ENCODE measurements around the gene TRIO.
A peak's percentile ranks its signal among the peaks of the same experiment; 100 is the strongest.

The TRIO gene

DNA sequence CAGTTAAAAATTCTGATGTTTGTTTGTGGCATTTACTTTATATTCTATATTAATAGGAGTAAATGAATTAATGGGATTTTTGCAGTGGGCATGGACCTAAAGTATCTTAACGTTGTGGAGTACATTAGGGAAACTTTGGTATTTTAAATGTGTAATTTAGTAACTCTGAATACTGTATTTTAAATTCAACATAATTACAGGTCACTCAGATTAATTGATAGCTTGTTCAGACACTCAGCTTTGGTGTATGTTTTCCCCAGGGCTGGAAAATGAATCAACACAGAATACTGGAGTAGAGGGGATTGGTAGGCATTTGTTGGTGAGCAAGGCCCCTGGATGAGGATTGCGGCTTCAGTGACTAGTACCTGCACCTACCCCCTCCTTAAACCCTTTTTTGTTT, 117.5 kb downstream of the TRIO start:
- no peak for DNase-seq (ENCODE audit: extremely low spot score)
- CTCF ChIA-PET: interaction anchor here (0.9 to 5.1 kb wide), 6 partner anchors 9 to 121 kb away, joined by 3 to 53 read pairs (median 4); no protein-coding TSS in a partner anchor
- TF ChIP-seq, protein P1, sequence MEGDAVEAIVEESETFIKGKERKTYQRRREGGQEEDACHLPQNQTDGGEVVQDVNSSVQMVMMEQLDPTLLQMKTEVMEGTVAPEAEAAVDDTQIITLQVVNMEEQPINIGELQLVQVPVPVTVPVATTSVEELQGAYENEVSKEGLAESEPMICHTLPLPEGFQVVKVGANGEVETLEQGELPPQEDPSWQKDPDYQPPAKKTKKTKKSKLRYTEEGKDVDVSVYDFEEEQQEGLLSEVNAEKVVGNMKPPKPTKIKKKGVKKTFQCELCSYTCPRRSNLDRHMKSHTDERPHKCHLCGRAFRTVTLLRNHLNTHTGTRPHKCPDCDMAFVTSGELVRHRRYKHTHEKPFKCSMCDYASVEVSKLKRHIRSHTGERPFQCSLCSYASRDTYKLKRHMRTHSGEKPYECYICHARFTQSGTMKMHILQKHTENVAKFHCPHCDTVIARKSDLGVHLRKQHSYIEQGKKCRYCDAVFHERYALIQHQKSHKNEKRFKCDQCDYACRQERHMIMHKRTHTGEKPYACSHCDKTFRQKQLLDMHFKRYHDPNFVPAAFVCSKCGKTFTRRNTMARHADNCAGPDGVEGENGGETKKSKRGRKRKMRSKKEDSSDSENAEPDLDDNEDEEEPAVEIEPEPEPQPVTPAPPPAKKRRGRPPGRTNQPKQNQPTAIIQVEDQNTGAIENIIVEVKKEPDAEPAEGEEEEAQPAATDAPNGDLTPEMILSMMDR (IDR thresholded peaks at IDR 0.05; ENCODE audit: control extremely low read depth, extremely low read depth, low read depth, missing control alignments): no peak
- POLR2A ChIA-PET: no interaction called here

DNA sequence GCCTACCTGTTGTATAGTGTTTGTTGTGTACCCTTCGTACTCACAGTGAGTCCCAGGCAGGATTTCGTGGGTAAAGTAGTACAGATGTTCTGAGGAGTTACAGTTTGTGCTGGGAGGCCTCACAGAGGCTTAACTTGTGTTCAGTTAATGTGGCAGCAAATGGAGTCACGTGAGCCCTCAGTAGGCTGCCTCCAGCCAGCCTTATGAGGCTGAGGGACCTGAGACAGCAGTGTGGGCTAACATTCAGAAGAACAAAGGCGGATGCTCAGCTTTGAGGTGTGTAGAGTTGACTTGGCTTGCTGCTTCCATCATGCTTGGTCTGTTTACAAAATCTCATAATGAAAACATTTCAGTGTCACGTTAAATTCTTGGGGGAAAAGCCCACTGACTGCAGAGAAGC, 118.1 kb downstream of the TRIO start:
- ChIA-PET CTCF (interaction anchor here (0.7 to 5.1 kb wide), 4 partner anchors 9 to 388 kb away, joined by 3 to 53 read pairs (median 19); no protein-coding TSS in a partner anchor), POLR2A (no interaction called here)
- no peak for DNase-seq (ENCODE audit: extremely low spot score)
- TF ChIP-seq, protein P1 (IDR thresholded peaks at IDR 0.05; ENCODE audit: control extremely low read depth, extremely low read depth, low read depth, missing control alignments): no peak

DNA sequence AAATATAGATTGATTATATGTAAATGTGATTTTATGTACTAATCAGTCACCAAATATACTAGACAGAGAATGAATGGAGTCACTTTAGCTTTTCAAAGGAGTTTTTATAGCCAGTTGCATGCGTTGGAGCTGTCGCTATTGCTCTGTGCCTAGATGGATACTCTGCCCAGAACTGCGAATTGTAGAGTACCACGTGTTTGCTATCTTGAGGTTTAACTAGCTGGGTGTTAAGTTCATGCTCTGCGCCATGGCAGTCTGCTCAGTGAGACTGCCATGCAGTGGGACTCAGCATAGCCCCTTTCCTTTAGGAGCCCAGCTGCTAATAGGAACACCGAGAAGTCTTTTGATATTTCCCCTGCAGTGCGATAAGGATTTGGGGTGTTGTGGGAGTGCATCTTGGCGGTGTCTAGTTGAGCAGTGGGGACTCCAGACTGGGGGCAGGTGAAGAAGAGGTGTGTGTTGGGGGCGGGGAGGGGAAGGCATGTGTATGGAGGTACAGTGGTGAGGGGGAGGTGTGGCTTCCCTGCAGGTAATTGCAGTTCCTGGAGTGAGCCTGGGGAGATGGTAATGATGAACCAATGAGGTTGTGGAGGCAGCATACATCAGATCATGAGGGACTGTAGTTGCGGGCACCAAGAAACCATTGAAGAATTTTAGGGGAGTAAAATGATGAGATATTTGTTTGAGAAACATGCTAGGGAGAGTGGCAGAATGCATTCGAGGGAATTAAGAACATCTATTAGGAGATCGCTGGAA, 118.9 kb downstream of the TRIO start:
- POLR2A ChIA-PET: no interaction called here
- TF ChIP-seq, protein P1 (IDR thresholded peaks at IDR 0.05; ENCODE audit: control extremely low read depth, extremely low read depth, low read depth, missing control alignments): no peak
- CTCF ChIA-PET: interaction anchor here (0.7 to 5.1 kb wide), 4 partner anchors 8 to 387 kb away, joined by 3 to 53 read pairs (median 19); no protein-coding TSS in a partner anchor
- no peak for DNase-seq (ENCODE audit: extremely low spot score)

DNA sequence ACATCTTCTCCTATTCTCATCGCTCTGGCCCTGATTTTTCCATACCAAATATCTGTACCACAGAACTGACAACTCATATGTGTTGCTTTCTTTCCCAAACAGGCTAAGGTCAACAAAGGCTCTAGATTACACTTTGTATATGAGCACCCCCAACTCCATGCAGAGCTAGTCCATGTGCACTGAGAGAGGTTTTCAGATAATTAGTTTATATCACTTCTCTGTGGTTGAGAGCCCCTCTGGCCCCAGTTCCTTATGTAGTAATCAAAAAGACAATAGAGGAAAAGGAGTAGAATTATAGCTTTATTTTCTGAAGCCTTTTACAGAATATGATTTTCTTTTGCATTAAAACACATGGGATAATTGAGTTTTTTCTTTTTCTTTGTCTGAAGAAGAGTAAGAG, 120.0 kb downstream of the TRIO start:
- ChIA-PET POLR2A (no interaction called here), CTCF (interaction anchor here (0.9 to 1.0 kb wide), 2 partner anchors 9 to 39 kb away, joined by 3 read pairs; no protein-coding TSS in a partner anchor)
- DNase-seq (ENCODE audit: extremely low spot score): no peak
- TF ChIP-seq, protein P1 (IDR thresholded peaks at IDR 0.05; ENCODE audit: control extremely low read depth, extremely low read depth, low read depth, missing control alignments): no peak

DNA sequence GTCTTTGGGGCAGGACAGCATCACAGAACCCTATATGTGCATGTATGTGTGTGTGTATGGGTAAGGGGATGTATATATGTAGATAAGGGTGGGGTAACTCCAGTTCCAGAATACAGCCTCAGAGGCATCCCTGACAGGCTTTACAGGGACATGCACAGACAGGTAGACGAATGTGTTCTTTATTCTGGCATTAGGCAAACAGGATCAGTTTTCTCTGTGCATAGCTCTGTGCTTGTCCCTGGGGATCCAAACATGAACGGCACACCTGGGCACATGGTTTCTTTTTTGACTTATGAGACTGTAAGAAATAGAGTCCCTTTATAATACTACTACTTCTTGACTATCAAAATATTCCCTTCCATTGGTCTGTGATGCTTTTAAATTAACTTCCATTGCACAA, 120.6 kb downstream of the TRIO start:
- CTCF ChIA-PET: interaction anchor here (0.9 to 1.0 kb wide), 2 partner anchors 8 to 40 kb away, joined by 3 read pairs; no protein-coding TSS in a partner anchor
- TF ChIP-seq, protein P1 (IDR thresholded peaks at IDR 0.05; ENCODE audit: control extremely low read depth, extremely low read depth, low read depth, missing control alignments): no peak
- POLR2A ChIA-PET: no interaction called here

DNA sequence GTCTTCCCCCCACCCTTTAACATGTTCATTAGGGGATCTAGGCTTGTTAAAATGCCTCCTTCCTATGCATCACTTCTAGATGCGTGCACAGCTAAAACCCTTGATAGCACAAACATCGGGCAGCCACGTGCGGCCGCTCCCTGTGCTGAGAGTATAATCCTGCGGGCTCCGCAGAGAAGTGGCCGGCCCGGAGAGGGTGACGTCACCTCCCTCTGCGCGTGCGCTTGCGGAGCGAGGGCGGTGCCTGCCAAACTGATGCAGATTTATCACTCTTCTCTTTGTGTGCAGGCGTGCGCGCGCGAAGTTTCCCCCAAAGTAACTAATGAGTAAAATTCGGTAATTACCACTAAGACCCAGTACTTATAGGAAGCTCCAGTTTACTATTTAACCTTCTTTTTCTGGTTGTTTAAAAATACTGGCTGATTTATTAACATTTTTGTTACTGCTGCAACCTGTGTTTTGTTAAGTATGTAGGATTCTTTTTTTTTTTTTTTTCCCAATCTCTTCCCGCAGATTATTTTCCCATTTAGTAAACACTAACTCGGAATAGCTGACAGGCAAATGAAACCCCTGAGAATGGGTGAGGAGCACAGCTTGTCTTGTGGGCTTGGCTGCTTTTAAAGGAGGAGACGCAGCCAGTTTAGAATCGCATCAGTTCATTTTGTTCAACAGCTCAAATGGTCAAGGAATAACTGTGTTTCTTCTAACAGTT, 121.6 kb downstream of the TRIO start:
- CTCF ChIA-PET: interaction anchor here (0.7 to 1.2 kb wide), 3 partner anchors 12 to 139 kb away, joined by 3 read pairs; no protein-coding TSS in a partner anchor
- DNase-seq (ENCODE audit: extremely low spot score): peak; percentile 86

More for the DNA sequence above, 120.6 kb downstream of the TRIO start:
- DNase-seq (ENCODE audit: extremely low spot score): no peak

More for the DNA sequence above, 121.6 kb downstream of the TRIO start:
- TF ChIP-seq, protein P1 (IDR thresholded peaks at IDR 0.05; ENCODE audit: control extremely low read depth, extremely low read depth, low read depth, missing control alignments): no peak
- POLR2A ChIA-PET: interaction anchor here (0.7 kb wide), 1 partner anchor 92 kb away, joined by 4 read pairs; no protein-coding TSS in a partner anchor
